Adrenal gland (tissue), 12 donors: ENCODE measurements around the gene SPDYE2. TPM values are rescaled to one million over a fixed set of nuclear protein-coding genes. Genes with fewer than 3 reads are reported as not detected.
"Not testable (repeated sequence)": the region's sequence is repeated elsewhere in the genome, so short reads cannot be mapped to it uniquely, and the experiment has no call there.

Source experiments
- DNase-seq, 7 donors: peaks; one replicate each; pipeline ENCODE4 v3.0.0-alpha.2; 2019 to 2020
- H3K27ac ChIP-seq, 5 donors: fragments of 200-600 bp; sonication (generic) in 4 of 5; 1 replicate in 3 of 5; 2 replicates in 2 of 5; pipeline versions ENCODE4 v1.5.1 to v1.8.0; 2016 to 2020; ENCODE audit warnings: mild to moderate bottlenecking in 1 of 5
- H3K27me3 ChIP-seq: fragments of 200-600 bp; 2 replicates; pipeline ENCODE4 v1.8.0; 2021
- H3K36me3 ChIP-seq, 2 donors: fragments of 200-600 bp; replicated peaks in 1 of 2; 1 replicate in 1 of 2; 2 replicates in 1 of 2; pipeline versions ENCODE4 v1.5.1 to v1.8.0; 2018 to 2022
- H3K4me1 ChIP-seq, 2 donors: fragments of 200-600 bp; replicated peaks in 1 of 2; 1 replicate in 1 of 2; 2 replicates in 1 of 2; pipeline versions ENCODE4 v1.5.1 to v1.8.0; 2018 to 2021
- H3K4me3 ChIP-seq, 4 donors: fragments of 200-600 bp; sonication (generic) in 3 of 4; one replicate each; pipeline ENCODE4 v1.5.1; 2016 to 2018
- H3K9me3 ChIP-seq, 3 donors: fragments of 200-600 bp; sonication (generic) in 1 of 3; replicated peaks in 1 of 3; 1 replicate in 2 of 3; 2 replicates in 1 of 3; pipeline versions ENCODE4 v1.5.1 to v1.8.0; 2016 to 2021
- WGBS, 4 donors: extraction: QIAGEN DNeasy Blood & Tissue Kit in 2 of 4; methylation state at CpG; one replicate each; pipeline versions ENCODE4 v1.1.5 to v1.1.7; 2013 to 2017; 5-methylcytosine and 5-hydroxymethylcytosine counted together
- intact Hi-C, 2 donors: fragments of 100-400 bp; cut with DNase I; formaldehyde crosslinking; loops; one replicate each; pipeline versions ENCODE4 v1.14.1 to v1.15.0; 2022 to 2023
- polyA plus RNA-seq, 3 donors: library from polyadenylated mRNA; stranded (reverse); fragments of 200-250 nt in 2 of 3; fragments of 350-450 nt in 1 of 3; fragmentation: Illumina TruSeq in 1 of 3; extraction: RNeasy Lipid Tissue Mini Kit (QIAGEN cat#74804) in 1 of 3; gene quantifications; one replicate each; pipeline ENCODE4 v1.2.3, GENCODE V29; 2013 to 2014
- total RNA-seq, 9 donors: library from RNA; depleted of rRNA in 4 of 9; stranded (reverse); fragments of >200 nt in 4 of 9; fragments of 120-200 nt in 1 of 9; fragmentation: NEBNext Ultra II Directional in 1 of 9; extraction: Animal tissue kit (Norgen Biotek cat#: 25700) in 1 of 9; gene quantifications; one replicate each; pipeline versions ENCODE4 v1.1.0 to v1.2.4, GENCODE V29; 2013 to 2023
- donor health status: healthy with polysubstance abuse.
- donor health status: Bipolar disorder and iron deficiency.
- donor health status: DM: yes; HTN: yes; CAD: no.
- donor health status: DM: no; HTN: no; CAD: no.
- donor health status: DM: no; HTN: no; CAD: no.
- donor health status: DM: yes; HTN: yes; CAD: no.

Gene SPDYE2
- total and polyA plus RNA-seq, 12 donors = 0.15 to 0.29 (median 0.17) TPM; not detected in 9

GRCh38 chr7:102593637-102594334 lies 42.8 kb downstream of the SPDYE2 start:
- DNase-seq, H3K27ac ChIP-seq, H3K36me3 ChIP-seq, intact Hi-C loops, H3K4me3 ChIP-seq, H3K9me3 ChIP-seq, H3K4me1 ChIP-seq, H3K27me3 ChIP-seq: not testable (repeated sequence)
- WGBS, 4 donors = no CpG with 5 or more reads among the region's 68 CpGs

DNA sequence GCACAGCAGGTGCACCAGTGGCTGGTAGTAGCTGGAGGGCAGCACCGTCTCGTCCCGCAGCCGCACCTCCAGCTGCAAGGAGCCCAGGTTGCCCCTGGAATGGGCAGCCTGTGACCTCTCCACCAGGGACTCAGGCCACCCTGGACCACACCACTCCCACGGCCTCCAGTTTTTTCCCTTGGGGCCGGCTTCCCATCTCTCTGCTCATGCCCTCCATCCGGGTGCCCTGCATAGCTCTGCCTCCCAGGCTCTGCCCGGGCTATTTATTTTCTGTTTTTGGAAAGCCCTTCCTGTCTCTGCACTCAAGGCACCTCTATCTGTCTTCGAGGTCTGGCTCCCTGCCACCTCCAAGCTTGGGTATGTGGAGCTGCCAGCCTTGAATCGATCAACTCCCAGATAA lies 45.0 kb downstream of the SPDYE2 start:
- WGBS, 4 donors = 33 to 53% (median 39%) methylated on average over 3 to 4 of the region's 10 CpGs; no CpG with 5 or more reads in 1 of the 4 donors
- H3K36me3 ChIP-seq, H3K4me1 ChIP-seq, H3K27me3 ChIP-seq, intact Hi-C loops, H3K9me3 ChIP-seq, H3K4me3 ChIP-seq, H3K27ac ChIP-seq: not testable (repeated sequence)
- peak in 4 of 7 donors; percentile 12 to 50 (median 24) for DNase-seq

GRCh38 chr7:102599699-102600098 lies 48.7 kb downstream of the SPDYE2 start:
- intact Hi-C loops, DNase-seq: not testable (repeated sequence)
- WGBS, 4 donors = no CpG with 5 or more reads among the region's 9 CpGs

GRCh38 chr7:102602317-102602716 lies 51.3 kb downstream of the SPDYE2 start:
- WGBS, 4 donors = no CpG with 5 or more reads among the region's 12 CpGs
- DNase-seq, H3K27me3 ChIP-seq, H3K36me3 ChIP-seq, H3K27ac ChIP-seq, H3K9me3 ChIP-seq, H3K4me3 ChIP-seq, intact Hi-C loops, H3K4me1 ChIP-seq: not testable (repeated sequence)

More at GRCh38 chr7:102599699-102600098, 48.7 kb downstream of the SPDYE2 start:
- H3K9me3 ChIP-seq, H3K4me1 ChIP-seq, H3K27me3 ChIP-seq, H3K4me3 ChIP-seq, H3K36me3 ChIP-seq, H3K27ac ChIP-seq: not testable (repeated sequence)

- intact Hi-C loops, H3K4me3 ChIP-seq, H3K27me3 ChIP-seq, H3K4me1 ChIP-seq, H3K27ac ChIP-seq, DNase-seq, H3K36me3 ChIP-seq, H3K9me3 ChIP-seq: not testable (repeated sequence)
- 59% methylated on average over 5 of the region's 19 CpGs; no CpG with 5 or more reads in 3 of the 4 donors for WGBS, 4 donors
Measured at GRCh38 chr7:102604431-102605145, 53.6 kb downstream of the SPDYE2 start.

GRCh38 chr7:102606848-102607247 lies 55.8 kb downstream of the SPDYE2 start:
- H3K4me3 ChIP-seq, intact Hi-C loops, H3K4me1 ChIP-seq, H3K36me3 ChIP-seq, H3K27me3 ChIP-seq, DNase-seq, H3K9me3 ChIP-seq, H3K27ac ChIP-seq: not testable (repeated sequence)
- no CpG with 5 or more reads among the region's 5 CpGs for WGBS, 4 donors

DNA sequence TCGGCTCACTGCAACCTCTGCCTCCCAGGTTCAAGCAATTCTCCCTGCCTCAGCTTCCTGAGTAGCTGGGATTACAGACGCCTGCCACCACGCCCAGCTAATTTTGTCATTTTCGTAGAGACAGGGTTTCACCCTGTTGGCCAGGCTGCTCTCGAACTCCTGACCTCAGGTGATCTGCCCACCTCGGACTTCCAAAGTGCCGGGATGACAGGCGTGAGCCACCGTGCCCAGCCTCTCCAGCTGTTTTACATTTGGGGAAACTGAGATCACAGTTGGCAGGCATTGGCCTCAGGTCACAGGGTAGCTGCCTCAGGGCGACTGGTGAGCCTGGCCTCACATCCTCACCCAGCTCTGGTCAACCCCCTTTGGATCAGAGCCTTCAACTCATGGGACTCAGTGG lies 58.7 kb downstream of the SPDYE2 start:
- H3K36me3 ChIP-seq, H3K9me3 ChIP-seq, H3K4me3 ChIP-seq, H3K4me1 ChIP-seq, intact Hi-C loops, H3K27ac ChIP-seq, H3K27me3 ChIP-seq: not testable (repeated sequence)
- peak in 1 of 7 donors; percentile 9 for DNase-seq
- WGBS, 4 donors = 79 to 83% methylated on average over 5 of the region's 10 CpGs; no CpG with 5 or more reads in 2 of the 4 donors

GRCh38 chr7:102610441-102610840 lies 59.4 kb downstream of the SPDYE2 start:
- no CpG with 5 or more reads among the region's 7 CpGs for WGBS, 4 donors
- H3K27me3 ChIP-seq, H3K27ac ChIP-seq, intact Hi-C loops, H3K36me3 ChIP-seq, H3K9me3 ChIP-seq, H3K4me1 ChIP-seq, H3K4me3 ChIP-seq: not testable (repeated sequence)
- DNase-seq = peak in 5 of 7 donors; percentile 1 to 49 (median 11)

DNA sequence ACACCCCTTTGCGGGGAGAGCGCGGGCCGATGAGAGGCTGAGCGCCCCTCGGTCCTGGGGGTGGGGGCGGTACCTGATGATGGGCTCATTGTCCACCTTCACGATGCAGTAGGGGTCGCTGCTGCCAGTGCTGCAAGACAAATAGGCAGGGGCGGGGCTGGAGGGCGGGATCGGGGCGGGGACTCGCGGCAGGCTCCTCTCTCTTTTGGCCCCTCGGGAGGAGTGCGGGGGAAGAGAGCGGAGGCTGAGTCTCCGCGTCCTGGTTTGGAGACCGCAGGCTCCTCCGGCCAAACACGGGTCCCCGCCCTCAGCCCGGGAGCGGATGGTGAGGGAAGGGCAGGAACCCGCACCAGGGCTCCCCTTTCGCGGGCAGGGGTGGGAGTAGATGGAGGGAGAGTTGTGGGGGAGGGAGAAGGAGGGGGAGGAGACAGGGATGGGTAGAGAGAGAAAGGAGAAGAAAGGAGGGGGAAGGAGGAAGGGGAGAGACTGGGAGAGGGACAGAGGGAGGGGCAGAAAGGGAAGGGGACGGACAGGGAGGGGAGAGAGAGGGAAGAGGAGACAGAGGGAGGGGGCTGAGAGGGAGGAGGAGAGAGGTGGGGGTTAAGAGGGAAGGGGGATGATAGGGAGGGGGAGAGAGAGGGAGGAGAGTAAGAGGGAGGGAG lies 60.1 kb downstream of the SPDYE2 start:
- H3K4me1 ChIP-seq, DNase-seq, H3K4me3 ChIP-seq, intact Hi-C loops, H3K27me3 ChIP-seq, H3K27ac ChIP-seq, H3K9me3 ChIP-seq, H3K36me3 ChIP-seq: not testable (repeated sequence)
- no CpG with 5 or more reads among the region's 30 CpGs for WGBS, 4 donors

- H3K4me3 ChIP-seq, H3K27me3 ChIP-seq, H3K4me1 ChIP-seq, intact Hi-C loops, H3K36me3 ChIP-seq, H3K9me3 ChIP-seq: not testable (repeated sequence)
- WGBS, 4 donors = 3 to 16% (median 10%) methylated on average over 6 to 7 of the region's 10 CpGs; no CpG with 5 or more reads in 1 of the 4 donors
- DNase-seq = peak; percentile 32 to 77 (median 72)
- peak overlapping the region in 3 of 5 donors; percentile 52 to 66 (median 58) for H3K27ac ChIP-seq
Measured at GRCh38 chr7:102611675-102612325, 60.8 kb downstream of the SPDYE2 start.
